Fibroblast of pulmonary artery (primary cell): Measurements from ENCODE around the gene CES2.

Source experiments
- DNase-seq: peaks from one replicate; pipeline ENCODE4 v3.0.0-alpha.2; 2010; ENCODE audit warnings: low read depth
- H3K4me3 ChIP-seq: replicated peaks from 2 replicates; pipeline ENCODE4 v1.5.1; 2011; ENCODE audit warnings: low read depth, mild to moderate bottlenecking, control low read depth, low read length, moderate library complexity
- CTCF ChIP-seq: IDR thresholded peaks from 2 replicates; pipeline ENCODE4 v1.5.1; 2011; ENCODE audit warnings: mild to moderate bottlenecking, control low read depth, low read length, inconsistent platforms; ENCODE audit errors: missing control alignments

The CES2 gene, protein sequence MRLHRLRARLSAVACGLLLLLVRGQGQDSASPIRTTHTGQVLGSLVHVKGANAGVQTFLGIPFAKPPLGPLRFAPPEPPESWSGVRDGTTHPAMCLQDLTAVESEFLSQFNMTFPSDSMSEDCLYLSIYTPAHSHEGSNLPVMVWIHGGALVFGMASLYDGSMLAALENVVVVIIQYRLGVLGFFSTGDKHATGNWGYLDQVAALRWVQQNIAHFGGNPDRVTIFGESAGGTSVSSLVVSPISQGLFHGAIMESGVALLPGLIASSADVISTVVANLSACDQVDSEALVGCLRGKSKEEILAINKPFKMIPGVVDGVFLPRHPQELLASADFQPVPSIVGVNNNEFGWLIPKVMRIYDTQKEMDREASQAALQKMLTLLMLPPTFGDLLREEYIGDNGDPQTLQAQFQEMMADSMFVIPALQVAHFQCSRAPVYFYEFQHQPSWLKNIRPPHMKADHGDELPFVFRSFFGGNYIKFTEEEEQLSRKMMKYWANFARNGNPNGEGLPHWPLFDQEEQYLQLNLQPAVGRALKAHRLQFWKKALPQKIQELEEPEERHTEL

GRCh38 chr16:66935314-66936011, at the start of gene CES2:
Gene CES2 (plus strand): TSS chr16:66935516. CDS start chr16:66935636, 120 bp downstream.
- H3K4me3 ChIP-seq = peak within 1 kb of the TSS; percentile 83
- peak; percentile 30 for DNase-seq
- TF ChIP-seq CTCF = no peak

GRCh38 chr16:66886321-66886720, 49.0 kb upstream of the CES2 start:
- TF ChIP-seq CTCF = no peak
- H3K4me3 ChIP-seq = no peak overlapping the region
- no peak for DNase-seq

DNA sequence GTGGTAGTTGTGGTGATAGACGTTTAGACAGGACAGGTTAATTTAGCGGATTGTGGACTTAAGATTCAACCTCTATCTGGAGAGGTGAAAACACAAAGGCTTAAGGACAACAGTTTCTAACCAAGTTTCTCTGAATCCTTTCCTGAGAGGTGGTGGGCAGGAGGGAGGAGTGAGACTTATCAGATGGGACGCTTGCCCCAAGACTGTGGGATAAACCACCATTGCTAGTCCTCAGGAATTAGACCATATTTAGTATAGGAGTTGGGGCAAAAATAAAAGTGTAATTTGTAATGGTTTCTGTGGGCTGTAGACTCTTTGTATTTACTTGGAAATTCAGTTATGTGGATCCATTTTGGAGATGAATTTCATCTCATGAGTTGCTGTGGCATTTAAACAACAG, 48.4 kb upstream of the CES2 start:
- no peak overlapping the region for H3K4me3 ChIP-seq
- no peak for TF ChIP-seq CTCF

GRCh38 chr16:66888647-66889615, 46.4 kb upstream of the CES2 start:
- DNase-seq = no peak
- TF ChIP-seq CTCF = no peak
- H3K4me3 ChIP-seq = no peak overlapping the region

More for the DNA sequence above, 48.4 kb upstream of the CES2 start:
- DNase-seq = no peak

DNA sequence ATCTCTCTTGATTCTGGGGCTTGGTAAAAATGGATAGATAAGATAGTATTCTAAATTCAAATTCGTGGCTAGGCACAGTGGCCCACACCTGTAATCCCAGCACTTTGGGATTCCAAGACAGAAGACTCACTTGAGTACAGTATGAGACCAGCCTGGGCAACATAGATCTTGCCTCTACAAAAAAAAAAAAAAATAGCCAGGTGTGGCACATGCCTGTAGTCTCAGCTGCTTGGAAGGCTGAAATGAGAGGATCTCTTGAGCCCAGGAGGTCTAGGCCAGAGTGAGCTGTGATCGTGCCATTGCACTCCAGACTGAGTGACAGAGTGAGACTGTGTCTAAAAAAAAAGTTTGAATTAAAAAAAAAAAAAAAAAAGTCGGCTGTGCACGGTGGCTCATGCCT, 45.7 kb upstream of the CES2 start:
- TF ChIP-seq CTCF = no peak
- no peak for DNase-seq

DNA sequence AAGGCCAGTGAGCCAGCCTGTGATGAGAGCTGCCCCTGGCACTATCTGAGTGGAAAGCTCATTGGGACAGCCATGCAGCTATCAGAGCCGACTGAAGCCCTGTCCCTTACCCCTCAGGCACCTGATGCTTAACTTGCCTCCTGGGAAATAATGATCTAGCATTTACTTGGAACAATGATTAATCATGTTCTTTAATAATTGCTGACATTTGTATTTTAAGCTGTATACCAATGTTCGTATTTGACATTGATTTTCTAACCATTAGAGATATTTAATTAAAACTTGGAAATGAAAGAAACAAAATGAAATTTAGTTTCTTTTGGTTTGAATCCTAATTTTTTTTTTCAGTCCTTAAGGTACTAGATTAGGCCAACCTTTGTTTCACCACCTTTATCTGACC, 44.5 kb upstream of the CES2 start:
- no peak for DNase-seq
- H3K4me3 ChIP-seq = no peak overlapping the region
- TF ChIP-seq CTCF = no peak

More for the DNA sequence above, 45.7 kb upstream of the CES2 start:
- H3K4me3 ChIP-seq = no peak overlapping the region
